HUES48 (cell line): ENCODE measurements around the gene NAA80.

Experiments used
- H3K27ac ChIP-seq: one replicate; pipeline ENCODE4 v1.7.0; 2013; ENCODE audit warnings: low read depth, low read length, inconsistent platforms
- H3K27me3 ChIP-seq: 2 replicates; pipeline ENCODE4 v1.6.1; 2013; ENCODE audit warnings: mild to moderate bottlenecking, low read length; ENCODE audit not compliant: control insufficient read depth, insufficient read depth
- H3K36me3 ChIP-seq: 2 replicates; pipeline ENCODE4 v1.6.1; 2013; ENCODE audit warnings: low read length; ENCODE audit not compliant: control insufficient read depth, insufficient read depth
- H3K4me1 ChIP-seq: 2 replicates; pipeline ENCODE4 v1.6.1; 2013; ENCODE audit warnings: mild to moderate bottlenecking, low read length; ENCODE audit not compliant: control insufficient read depth, insufficient read depth
- H3K4me3 ChIP-seq: 2 replicates; pipeline ENCODE4 v1.5.1; 2013; ENCODE audit warnings: mild to moderate bottlenecking, low read depth, low read length
- H3K9ac ChIP-seq: 2 replicates; pipeline ENCODE4 v1.6.1; 2013; ENCODE audit warnings: mild to moderate bottlenecking, low read depth, low read length, moderate library complexity
- H3K9me3 ChIP-seq: 2 replicates; pipeline ENCODE4 v1.6.1; 2013; ENCODE audit warnings: low read length; ENCODE audit not compliant: control insufficient read depth, insufficient read depth

Gene NAA80

DNA sequence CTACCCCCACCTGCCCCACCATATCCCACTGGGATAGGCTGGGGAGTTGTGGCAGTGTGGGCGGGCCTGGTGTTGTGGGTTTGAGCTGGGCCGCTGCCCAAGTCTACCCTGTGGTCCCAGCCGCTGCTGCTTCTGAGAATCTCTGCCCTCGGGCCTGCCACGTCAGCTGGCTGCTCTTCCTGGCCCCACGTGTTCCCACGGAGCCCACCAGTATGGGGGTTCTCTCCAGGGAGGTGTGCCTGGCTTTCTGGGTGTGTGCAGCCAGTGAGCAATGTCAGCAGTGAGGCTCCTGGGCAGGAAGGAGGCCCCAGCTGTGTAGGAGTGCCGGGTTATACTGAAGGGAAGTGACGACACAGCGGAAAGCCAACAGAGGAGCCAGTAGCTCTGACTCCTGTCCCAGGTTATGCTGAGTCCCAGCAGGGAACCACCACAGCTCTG, 52.7 kb downstream of the NAA80 start:
- Histone ChIP-seq H3K27ac (peak overlapping the region; percentile 95), H3K4me3 (no peak overlapping the region), H3K36me3 (peaks cover 14% of the 10 kb centered on the region), H3K27me3 (no peaks in the 10 kb centered on the region), H3K9ac (peak overlapping the region; percentile 46; the same call in 1 of the 2 replicates), H3K9me3 (no peaks in the 10 kb centered on the region), H3K4me1 (peaks cover 44% of the 10 kb centered on the region)
